ENCODE data around the gene KAT2B. TPM values are rescaled to one million over a fixed set of nuclear protein-coding genes. Genes with fewer than 3 reads are reported as not detected.
A peak's percentile ranks its signal among the peaks of the same experiment; 100 is the strongest.

The KAT2B gene
- total RNA-seq, 1 donor = 15.9 TPM

- no peak for TF ChIP-seq CTCF (IDR thresholded peaks at IDR 0.05; ENCODE audit: extremely low read depth, low read depth, low read length)
- Histone ChIP-seq H3K4me2 (ENCODE audit: insufficient read depth, low read length) (no peak overlapping the region), H3K4me1 (ENCODE audit: insufficient read depth, low read length) (peaks cover 12% of the 10 kb centered on the region), H3K79me2 (ENCODE audit: insufficient read depth, low read length) (peaks cover 3% of the 10 kb centered on the region), H3K36me3 (ENCODE audit: insufficient read depth, low read length) (no peaks in the 10 kb centered on the region), H3K27me3 (ENCODE audit: insufficient read depth, low read length) (no peaks in the 10 kb centered on the region), H4K20me1 (ENCODE audit: insufficient read depth, low read length) (no peaks in the 10 kb centered on the region), H3K27ac (ENCODE audit: low read depth, low read length) (no peak overlapping the region), H3K4me3 (ENCODE audit: insufficient read depth, low read length) (no peak overlapping the region), H2AFZ (ENCODE audit: low read length) (no peak overlapping the region), H3K9me3 (ENCODE audit: low read depth, low read length) (no peaks in the 10 kb centered on the region)
- DNase-seq (ENCODE audit: insufficient read length, low spot score, missing footprints) = no peak
Measured at GRCh38 chr3:20046556-20046955, 6.3 kb downstream of the KAT2B start.

- peak overlapping the region; percentile 59 for H3K4me2 ChIP-seq (ENCODE audit: insufficient read depth, low read length)
- TF ChIP-seq CTCF (IDR thresholded peaks at IDR 0.05; ENCODE audit: extremely low read depth, low read depth, low read length) = no peak
- H3K79me2 ChIP-seq (ENCODE audit: insufficient read depth, low read length) = peaks cover 3% of the 10 kb centered on the region
- H4K20me1 ChIP-seq (ENCODE audit: insufficient read depth, low read length) = no peaks in the 10 kb centered on the region
- no peaks in the 10 kb centered on the region for H3K9me3 ChIP-seq (ENCODE audit: low read depth, low read length)
- no peaks in the 10 kb centered on the region for H3K27me3 ChIP-seq (ENCODE audit: insufficient read depth, low read length)
- DNase-seq (ENCODE audit: insufficient read length, low spot score, missing footprints) = no peak
- H2AFZ ChIP-seq (ENCODE audit: low read length) = peak overlapping the region; percentile 85
- H3K27ac ChIP-seq (ENCODE audit: low read depth, low read length) = peak overlapping the region; percentile 3
- H3K4me3 ChIP-seq (ENCODE audit: insufficient read depth, low read length) = peak overlapping the region; percentile 38
- no peaks in the 10 kb centered on the region for H3K36me3 ChIP-seq (ENCODE audit: insufficient read depth, low read length)
- peaks cover 9% of the 10 kb centered on the region for H3K4me1 ChIP-seq (ENCODE audit: insufficient read depth, low read length)
Measured at GRCh38 chr3:20047341-20047779, 7.1 kb downstream of the KAT2B start.

- Histone ChIP-seq H4K20me1 (ENCODE audit: insufficient read depth, low read length) (no peaks in the 10 kb centered on the region), H3K9me3 (ENCODE audit: low read depth, low read length) (no peaks in the 10 kb centered on the region), H3K79me2 (ENCODE audit: insufficient read depth, low read length) (peaks cover 3% of the 10 kb centered on the region), H2AFZ (ENCODE audit: low read length) (peak overlapping the region; percentile 85), H3K4me1 (ENCODE audit: insufficient read depth, low read length) (peaks cover 9% of the 10 kb centered on the region), H3K27me3 (ENCODE audit: insufficient read depth, low read length) (no peaks in the 10 kb centered on the region), H3K27ac (ENCODE audit: low read depth, low read length) (peak overlapping the region; percentile 3), H3K4me3 (ENCODE audit: insufficient read depth, low read length) (peak overlapping the region; percentile 38), H3K4me2 (ENCODE audit: insufficient read depth, low read length) (peak overlapping the region; percentile 59), H3K36me3 (ENCODE audit: insufficient read depth, low read length) (no peaks in the 10 kb centered on the region)
- TF ChIP-seq CTCF (IDR thresholded peaks at IDR 0.05; ENCODE audit: extremely low read depth, low read depth, low read length) = no peak
- DNase-seq (ENCODE audit: insufficient read length, low spot score, missing footprints) = peak; percentile 35
Measured at GRCh38 chr3:20047976-20048883, 8.0 kb downstream of the KAT2B start.

- Histone ChIP-seq H3K27me3 (ENCODE audit: insufficient read depth, low read length) (no peaks in the 10 kb centered on the region), H3K9me3 (ENCODE audit: low read depth, low read length) (no peaks in the 10 kb centered on the region), H4K20me1 (ENCODE audit: insufficient read depth, low read length) (no peaks in the 10 kb centered on the region), H3K4me2 (ENCODE audit: insufficient read depth, low read length) (no peak overlapping the region), H3K4me3 (ENCODE audit: insufficient read depth, low read length) (no peak overlapping the region), H3K36me3 (ENCODE audit: insufficient read depth, low read length) (no peaks in the 10 kb centered on the region), H2AFZ (ENCODE audit: low read length) (no peak overlapping the region), H3K4me1 (ENCODE audit: insufficient read depth, low read length) (peaks cover 17% of the 10 kb centered on the region), H3K27ac (ENCODE audit: low read depth, low read length) (no peak overlapping the region), H3K79me2 (ENCODE audit: insufficient read depth, low read length) (no peaks in the 10 kb centered on the region)
- no peak for TF ChIP-seq CTCF (IDR thresholded peaks at IDR 0.05; ENCODE audit: extremely low read depth, low read depth, low read length)
- peak; percentile 17 for DNase-seq (ENCODE audit: insufficient read length, low spot score, missing footprints)
Measured at GRCh38 chr3:20051123-20051806, 11.0 kb downstream of the KAT2B start.
